HG02759 (cell line): ENCODE measurements around the gene SPCS3.
"Not testable (repeated sequence)": the region's sequence is repeated elsewhere in the genome, so short reads cannot be mapped to it uniquely, and the experiment has no call there.

Source experiments
- ATAC-seq: cut with Tn5 transposase; IDR thresholded peaks from one replicate; pipeline ENCODE4 v1.9.1; 2021; ENCODE audit warnings: mild to moderate bottlenecking, moderate library complexity; ENCODE audit not compliant: unreplicated experiment

The SPCS3 gene

GRCh38 chr4:176303938-176304337 lies 15.8 kb upstream of the SPCS3 start:
- ATAC-seq: no peak

DNA sequence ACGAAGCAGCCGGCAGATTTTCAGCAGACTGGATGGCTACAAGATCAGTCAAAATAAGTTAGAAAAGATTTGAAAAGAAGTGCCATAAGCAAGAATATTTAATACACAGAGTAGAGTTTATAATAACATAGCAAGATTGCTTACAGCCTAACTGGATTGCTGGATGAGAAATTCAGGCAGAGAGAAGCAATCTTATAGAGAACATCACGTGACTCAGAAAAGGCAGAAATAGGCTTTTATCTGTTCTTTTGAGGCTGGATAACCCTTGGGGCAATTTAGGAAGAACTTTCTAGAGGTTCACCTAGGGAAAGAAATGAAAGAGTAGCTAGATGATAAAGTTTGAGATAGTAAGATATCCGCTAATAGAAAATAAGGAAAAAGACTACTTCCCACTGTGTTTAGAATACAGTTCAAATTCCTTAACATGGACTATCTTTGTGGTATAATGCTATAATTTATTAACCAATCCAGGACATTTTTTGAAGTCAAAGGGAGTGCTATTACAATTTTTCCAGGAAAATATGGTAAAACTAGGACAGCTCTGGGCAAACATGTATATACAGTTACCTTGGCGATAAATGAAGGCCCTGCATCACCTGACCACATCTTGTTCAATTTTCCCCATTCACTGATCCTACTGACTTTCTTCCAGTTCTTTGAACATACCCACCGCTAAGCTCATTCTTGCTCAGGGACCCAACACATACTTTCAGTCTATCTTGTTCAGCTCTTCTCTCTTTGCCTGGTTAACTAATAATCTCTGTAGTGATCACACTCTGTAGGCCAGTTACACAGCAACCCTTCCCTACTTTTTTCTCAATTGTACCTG lies 12.7 kb upstream of the SPCS3 start:
- no peak for ATAC-seq

DNA sequence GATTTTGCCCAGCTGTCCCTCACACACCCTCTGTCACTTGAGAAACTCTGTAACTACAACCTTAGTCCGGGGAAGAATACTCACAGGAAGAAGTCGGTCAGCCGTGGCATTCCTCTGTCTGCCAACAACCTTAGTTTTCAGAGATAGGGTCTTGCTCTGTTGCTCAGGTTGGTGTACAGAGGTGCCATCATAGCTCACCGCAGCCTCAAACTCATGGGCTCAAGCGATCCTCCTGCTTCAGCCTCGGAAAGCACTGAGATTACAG lies 12.2 kb upstream of the SPCS3 start:
- ATAC-seq: no peak

DNA sequence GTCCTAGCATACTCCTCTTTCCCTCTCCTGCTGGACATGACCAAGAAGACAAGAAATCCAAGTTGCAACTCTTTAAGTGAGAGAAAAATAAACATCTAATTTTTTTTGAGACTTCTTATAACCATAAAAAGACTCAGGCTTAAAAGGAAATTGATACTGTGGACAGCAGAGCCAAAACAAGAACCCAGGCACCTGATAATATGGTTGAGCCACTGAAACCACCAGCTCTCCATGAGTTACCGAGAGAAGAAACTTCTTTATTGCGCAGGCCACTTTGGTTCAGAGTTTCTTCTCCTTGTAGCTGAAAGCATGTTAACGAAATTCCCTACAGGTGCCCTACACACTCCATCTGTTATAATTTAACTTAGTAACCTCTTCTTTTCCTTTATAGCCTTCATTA lies 11.3 kb upstream of the SPCS3 start:
- ATAC-seq: peak; percentile 35

DNA sequence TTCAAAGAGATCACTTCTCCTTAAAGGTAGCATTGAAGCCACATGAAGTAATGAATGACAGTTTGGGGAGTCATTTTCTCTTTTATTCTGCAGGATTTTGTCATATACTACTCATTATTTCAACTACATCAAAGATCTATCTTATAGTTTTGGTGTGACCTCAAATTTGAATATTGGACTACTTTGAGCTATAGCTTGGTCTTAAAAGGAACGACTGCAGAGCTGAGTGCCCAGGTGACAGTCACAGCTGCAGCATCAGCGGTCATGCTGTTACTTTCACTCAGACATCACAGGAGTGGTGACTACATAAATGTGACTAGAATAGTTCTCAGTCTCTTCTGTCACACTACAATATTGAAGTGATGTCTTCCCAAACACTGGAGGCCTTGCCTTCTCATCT lies 10.7 kb upstream of the SPCS3 start:
- ATAC-seq: peak; percentile 97

- no peak for ATAC-seq
Observed at GRCh38 chr4:176309772-176310171, 10.0 kb upstream of the SPCS3 start.

DNA sequence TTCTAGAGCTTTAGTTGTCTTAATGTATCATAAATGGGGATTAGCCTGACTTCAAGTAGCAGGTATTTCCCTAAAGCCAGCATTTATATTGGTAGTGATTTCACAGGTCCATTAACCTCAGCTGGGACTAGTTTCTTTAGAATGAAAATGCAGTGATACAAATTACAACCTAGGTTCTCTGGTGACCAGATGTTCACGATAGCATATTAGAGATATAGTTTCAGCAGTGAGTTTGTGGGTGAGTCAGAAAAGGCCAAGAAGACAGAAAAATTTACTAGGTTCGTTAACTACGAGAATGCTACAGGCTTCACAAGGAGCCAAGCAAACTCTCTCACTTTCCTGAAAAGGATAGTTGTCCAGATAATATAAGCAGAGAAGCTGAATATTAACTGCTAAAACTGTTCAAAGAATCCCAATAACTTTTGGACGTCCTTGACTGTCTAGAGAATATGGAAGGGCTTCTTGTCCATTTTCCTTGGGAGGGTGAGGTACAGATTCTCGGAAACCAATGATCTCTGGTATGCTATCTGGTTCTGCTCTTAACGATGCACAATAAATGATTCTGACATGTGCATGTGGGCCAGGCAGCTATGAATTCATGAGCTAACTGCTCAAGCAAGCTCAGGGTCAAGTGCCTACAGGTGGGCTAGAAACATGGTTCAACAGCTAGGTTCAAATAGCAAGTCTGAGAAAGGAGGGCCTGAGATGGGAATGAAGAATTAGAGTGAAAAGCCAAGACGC lies 6.0 kb upstream of the SPCS3 start:
- ATAC-seq: no peak

DNA sequence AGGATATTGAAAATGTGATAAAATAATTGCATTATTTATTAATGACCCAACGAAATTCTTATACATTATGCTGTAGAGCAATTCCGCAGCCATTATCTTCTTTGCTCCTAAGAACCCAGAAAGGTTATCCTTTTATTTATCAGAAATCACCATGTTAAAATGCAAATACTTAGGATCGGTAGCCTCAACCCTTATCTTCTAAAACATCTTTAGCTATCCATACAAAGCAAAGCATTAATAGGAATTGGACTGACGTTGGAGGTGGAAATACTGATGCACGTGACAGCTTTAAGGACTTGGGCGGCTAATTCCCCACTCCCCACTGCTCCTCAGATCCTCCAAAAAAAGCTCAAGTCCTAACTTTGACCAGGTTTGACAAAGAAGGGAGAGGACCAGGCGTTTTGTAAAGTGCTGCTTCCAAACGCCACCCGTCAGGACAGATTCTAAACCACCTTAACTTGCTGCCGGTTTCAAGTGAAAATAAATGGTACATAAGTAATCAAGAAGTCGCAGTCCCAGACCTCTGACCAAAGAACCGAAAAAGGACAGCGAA lies 539 bp upstream of the SPCS3 start:
- no peak for ATAC-seq

- peak; percentile 79 for ATAC-seq
Observed at GRCh38 chr4:176320340-176320975, 692 bp downstream of the SPCS3 start.

- no peak for ATAC-seq
Observed at GRCh38 chr4:176320976-176321361, 1.2 kb downstream of the SPCS3 start.

DNA sequence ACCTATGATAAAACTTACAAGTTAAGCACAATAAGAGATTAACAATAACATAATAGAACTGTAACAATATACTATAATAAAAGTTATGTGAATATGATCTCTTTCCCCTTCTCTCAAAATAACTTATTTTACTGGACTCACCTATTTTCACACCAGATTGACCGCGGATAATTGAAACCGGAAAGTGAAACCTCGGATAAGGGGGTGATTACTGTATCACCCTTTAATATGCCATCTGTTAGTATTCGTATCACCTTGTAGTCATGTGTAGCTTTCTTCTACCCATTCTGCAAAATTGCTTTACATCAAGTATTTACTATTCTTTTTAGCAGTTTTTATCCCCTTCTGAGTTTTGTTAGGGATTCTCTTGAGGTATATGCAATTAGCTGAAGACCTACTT lies 1.8 kb downstream of the SPCS3 start:
- ATAC-seq: no peak

- no peak for ATAC-seq
Observed at GRCh38 chr4:176323511-176324160, 3.9 kb downstream of the SPCS3 start.

DNA sequence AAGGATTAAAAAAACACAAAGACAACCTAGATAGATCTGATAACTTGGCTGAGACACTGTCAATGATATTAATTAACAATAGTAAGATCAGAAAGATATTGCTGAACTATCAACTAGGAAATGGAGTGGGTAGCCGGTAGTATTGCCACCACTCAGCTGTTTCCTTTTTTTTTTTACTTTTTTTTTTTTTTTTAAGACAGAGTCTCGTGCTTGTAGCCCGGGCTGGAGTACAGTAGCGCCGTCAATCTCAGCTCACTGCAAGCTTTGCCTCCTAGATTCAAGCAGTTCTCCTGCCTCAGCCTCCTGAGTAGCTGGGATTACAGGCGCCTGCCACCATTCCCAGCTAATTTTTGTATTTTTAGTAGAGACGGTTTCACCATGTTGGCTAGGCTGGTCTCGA lies 5.1 kb downstream of the SPCS3 start:
- not testable (repeated sequence) for ATAC-seq

DNA sequence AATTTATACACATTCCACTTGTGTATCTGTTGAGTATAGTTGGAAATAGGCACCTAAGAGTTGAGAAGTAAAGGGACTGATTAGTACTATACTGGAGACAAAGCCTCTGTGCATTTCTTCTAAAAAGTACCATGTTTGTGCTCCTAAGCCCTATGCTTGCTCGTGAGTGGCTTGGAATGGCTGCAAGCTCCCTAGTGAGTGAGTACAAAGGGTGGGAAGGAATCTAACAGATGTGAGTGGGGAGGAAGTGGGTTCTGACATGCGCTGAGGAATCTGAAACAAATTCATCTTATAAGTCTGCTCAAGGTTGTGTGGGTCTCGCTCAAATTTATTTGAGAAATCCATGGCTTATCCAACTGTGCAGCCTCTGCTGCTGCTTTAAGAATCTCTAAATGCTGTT lies 13.3 kb downstream of the SPCS3 start:
- no peak for ATAC-seq

GRCh38 chr4:176334066-176334465 lies 14.3 kb downstream of the SPCS3 start:
- no peak for ATAC-seq

DNA sequence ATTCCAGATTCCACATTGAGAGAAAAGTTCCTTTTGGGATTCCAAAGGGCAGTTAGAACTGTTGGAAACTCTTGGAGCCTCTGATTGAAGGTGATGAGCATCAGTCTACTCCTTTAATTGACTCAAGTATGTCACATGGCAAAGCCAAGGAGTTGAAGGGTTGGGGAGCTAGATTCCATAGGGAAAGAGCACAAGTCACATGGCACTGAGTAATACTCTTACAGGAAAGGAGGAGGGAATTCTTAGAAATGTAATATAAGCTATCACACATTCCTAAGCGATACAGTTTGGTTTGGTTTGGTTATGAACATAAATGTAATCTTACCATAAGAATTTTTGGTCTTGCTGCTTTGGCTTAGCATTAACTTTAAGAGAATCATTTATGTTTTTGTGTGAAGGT lies 15.7 kb downstream of the SPCS3 start:
- ATAC-seq: no peak

DNA sequence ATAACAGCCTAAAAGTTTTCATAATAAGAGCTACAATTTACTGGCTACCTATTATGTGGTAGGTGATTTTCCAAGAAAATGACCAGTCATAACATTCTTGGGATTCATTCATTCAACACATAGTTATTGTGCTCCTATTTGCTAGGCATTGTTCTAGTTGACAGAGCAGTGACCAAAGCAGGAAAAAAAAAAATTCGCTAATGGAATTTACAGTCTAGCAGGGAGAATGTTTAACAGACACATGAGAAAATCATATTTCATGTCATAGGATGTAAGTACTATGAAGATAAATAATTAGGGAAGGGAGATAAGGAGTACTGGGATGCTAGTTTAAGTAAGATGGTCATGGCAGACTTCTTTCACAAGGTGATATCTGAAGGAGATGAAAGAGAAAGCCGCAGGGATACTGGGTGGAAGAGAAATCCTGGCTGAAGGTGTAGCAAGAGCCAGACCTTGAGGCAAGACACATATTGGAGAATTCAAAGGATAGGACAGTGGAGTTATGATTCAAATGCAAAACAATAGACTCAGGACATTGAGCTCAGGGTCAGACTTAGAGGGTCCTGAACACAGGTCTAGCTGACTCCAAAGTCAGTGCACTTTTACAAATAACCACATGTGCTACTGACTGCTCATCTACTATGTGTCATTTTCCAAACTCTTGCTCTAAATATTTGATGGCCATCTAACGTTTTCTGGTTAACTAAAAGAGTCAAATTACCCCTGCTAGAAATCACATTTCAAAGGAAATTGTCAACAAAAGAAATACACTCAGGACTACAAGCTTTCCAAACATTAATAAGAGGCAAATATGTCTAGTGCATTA lies 20.4 kb downstream of the SPCS3 start:
- ATAC-seq: no peak

- peak; percentile 72 for ATAC-seq
Observed at GRCh38 chr4:176340871-176341685, 21.3 kb downstream of the SPCS3 start.

GRCh38 chr4:176342384-176342783 lies 22.6 kb downstream of the SPCS3 start:
- ATAC-seq: no peak

DNA sequence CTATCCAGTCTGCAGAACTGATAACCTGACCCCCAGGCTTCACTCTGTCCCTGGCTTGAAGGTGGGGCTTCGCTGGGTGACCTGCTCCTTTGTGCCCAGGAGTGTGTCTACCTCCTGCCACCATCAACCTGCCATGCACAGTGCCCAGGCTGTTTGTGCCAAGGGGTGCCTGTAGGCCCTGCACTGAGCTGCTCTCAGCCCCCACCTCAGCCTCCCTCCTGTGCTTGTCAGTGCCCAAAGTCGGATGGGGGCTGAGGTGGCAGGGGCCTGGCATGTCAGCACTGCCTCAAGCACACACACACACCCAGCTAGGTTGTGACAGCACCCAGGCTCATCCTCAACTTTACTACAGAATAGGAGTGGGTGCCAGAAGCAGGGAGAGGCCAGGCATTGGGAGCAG lies 23.5 kb downstream of the SPCS3 start:
- no peak for ATAC-seq
